Sigmoid colon (tissue), 7 donors: ENCODE measurements around the gene CHRNE. TPM values are rescaled to one million over a fixed set of nuclear protein-coding genes. Genes with fewer than 3 reads are reported as not detected.
"Not testable (repeated sequence)": the region's sequence is repeated elsewhere in the genome, so short reads cannot be mapped to it uniquely, and the experiment has no call there.

Experiments
- DNase-seq: peaks from one replicate; pipeline ENCODE4 v3.0.0-alpha.2; 2019
- H3K27ac ChIP-seq, 4 donors: fragments of 200-600 bp; sonication (generic); one replicate each; pipeline ENCODE4 v1.5.1; 2016 to 2019; ENCODE audit warnings: mild to moderate bottlenecking in 1 of 4
- H3K27me3 ChIP-seq, 3 donors: fragments of 200-600 bp; sonication (generic); one replicate each; pipeline ENCODE4 v1.5.1; 2019; ENCODE audit warnings: mild to moderate bottlenecking in 1 of 3
- H3K36me3 ChIP-seq, 4 donors: fragments of 200-600 bp; sonication (generic); one replicate each; pipeline ENCODE4 v1.5.1; 2016 to 2019
- H3K4me1 ChIP-seq, 4 donors: fragments of 200-600 bp; sonication (generic); one replicate each; pipeline ENCODE4 v1.5.1; 2017 to 2019
- H3K4me3 ChIP-seq, 4 donors: fragments of 200-600 bp; sonication (generic); one replicate each; pipeline ENCODE4 v1.5.1; 2017 to 2019; ENCODE audit warnings: mild to moderate bottlenecking in 2 of 4, moderate library complexity in 1 of 4
- H3K9me3 ChIP-seq, 4 donors: fragments of 200-600 bp in 3 of 4; sonication (generic) in 3 of 4; one replicate each; pipeline versions ENCODE4 v1.5.1 to v1.6.1; 2013 to 2019
- EP300 ChIP-seq, 4 donors: sonication (generic); formaldehyde crosslinking; IDR thresholded peaks; one replicate each; pipeline ENCODE4 v1.6.1; 2017; ENCODE audit warnings: antibody characterized with exemption in 4 of 4
- POLR2A ChIP-seq, 2 donors: fragments of 450-650 bp; IDR thresholded peaks; one replicate each; pipeline ENCODE4 v1.6.1; 2016; ENCODE audit warnings: antibody characterized with exemption in 2 of 2, mild to moderate bottlenecking in 2 of 2, moderate library complexity in 2 of 2
- POLR2AphosphoS5 ChIP-seq, 4 donors: sonication (generic); formaldehyde crosslinking; IDR thresholded peaks; one replicate each; pipeline ENCODE4 v1.6.1; 2017; ENCODE audit warnings: antibody characterized with exemption in 4 of 4
- WGBS, 2 donors: extraction: QIAGEN DNeasy Blood & Tissue Kit; methylation state at CpG; one replicate each; pipeline ENCODE4 v1.1.7; 2013; 5-methylcytosine and 5-hydroxymethylcytosine counted together
- intact Hi-C: fragments of 100-400 bp; cut with DNase I; formaldehyde crosslinking; loops from one replicate; pipeline ENCODE4 v1.15.1; 2023
- polyA plus RNA-seq, 3 donors: library from polyadenylated mRNA; stranded (reverse); fragments of 200-250 nt; gene quantifications; one replicate each; pipeline ENCODE4 v1.2.3, GENCODE V29; 2013
- total RNA-seq, 4 donors: library from RNA; depleted of rRNA; stranded (reverse); fragments of >200 nt; gene quantifications; one replicate each; pipeline ENCODE4 v1.1.0, GENCODE V29; 2016
- TF ChIP-seq, protein P1 (sequence below), 4 experiments: fragments of 450-650 bp in 3 of 4; fragments of 200-600 bp in 1 of 4; IDR thresholded peaks; one replicate each; pipeline ENCODE4 v1.5.1; 2016 to 2019; ENCODE audit warnings: antibody characterized with exemption in 4 of 4, mild to moderate bottlenecking in 3 of 4, moderate library complexity in 2 of 4
- donor health status: healthy with polysubstance abuse.
- donor health status: Bipolar disorder and iron deficiency.
- donor health status: healthy.

CHRNE gene
- total and polyA plus RNA-seq, 7 donors = 0.46 to 0.57 (median 0.54) TPM; not detected in 2

DNA sequence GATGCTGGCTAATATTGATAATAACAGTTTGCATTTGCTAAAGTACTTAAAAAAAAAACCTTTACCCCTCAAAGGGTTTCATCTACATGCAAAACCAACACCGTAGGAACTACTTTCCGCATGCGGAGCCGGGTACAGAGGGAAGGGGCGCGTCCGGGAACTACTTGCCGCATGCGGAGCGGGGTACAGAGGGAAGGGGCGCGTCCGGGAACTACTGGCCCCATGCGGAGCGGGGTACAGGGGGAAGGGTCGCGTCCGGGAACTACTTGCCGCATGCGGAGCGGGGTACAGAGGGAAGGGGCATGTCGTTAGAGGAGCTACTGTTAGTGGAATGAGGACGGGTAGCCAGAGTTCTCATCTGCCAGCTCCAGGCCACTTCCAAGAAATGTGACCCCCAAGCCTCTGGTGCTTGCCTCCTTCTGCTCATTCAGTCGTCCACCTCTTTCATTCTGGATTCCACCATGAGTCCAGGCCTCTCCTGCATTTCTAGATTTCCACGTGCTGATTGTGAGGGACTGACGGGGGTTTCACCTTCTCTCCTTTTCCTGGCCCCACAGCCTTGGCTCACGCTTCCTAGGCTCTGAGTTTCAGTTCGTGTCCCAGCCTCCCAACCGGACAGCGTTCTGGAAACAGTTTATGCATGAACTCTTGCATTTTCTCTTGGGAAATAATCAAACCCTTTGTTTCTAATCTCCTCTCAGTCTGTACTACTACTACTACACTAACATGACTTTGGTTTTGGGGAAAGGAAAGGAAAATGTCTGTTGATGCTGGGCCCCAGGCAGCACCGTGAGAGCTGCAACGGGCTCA is 42.9 kb downstream of the CHRNE start:
- peaks cover 0 to 21% (median 19%) of the 10 kb centered on the region in 4 donors for H3K4me1 ChIP-seq
- no peaks in the 10 kb centered on the region for H3K9me3 ChIP-seq
- no peaks in the 10 kb centered on the region for H3K27me3 ChIP-seq
- intact Hi-C loops = loop anchor here (2.0 kb wide), 1 partner anchor 25 kb away; no protein-coding TSS in a partner anchor
- peaks cover 0 to 7% (median 0%) of the 10 kb centered on the region in 4 donors for H3K36me3 ChIP-seq
- WGBS, 2 donors = 91 to 94% methylated on average over 32 of the region's 32 CpGs
- H3K27ac ChIP-seq = no peak overlapping the region
- no peak for DNase-seq
- no peak overlapping the region for H3K4me3 ChIP-seq
- no peak for TF ChIP-seq POLR2AphosphoS5 (IDR thresholded peaks at IDR 0.05)
- no peak for TF ChIP-seq POLR2A (IDR thresholded peaks at IDR 0.05)
- TF ChIP-seq EP300 (IDR thresholded peaks at IDR 0.05) = no peak
- TF ChIP-seq, protein P1, sequence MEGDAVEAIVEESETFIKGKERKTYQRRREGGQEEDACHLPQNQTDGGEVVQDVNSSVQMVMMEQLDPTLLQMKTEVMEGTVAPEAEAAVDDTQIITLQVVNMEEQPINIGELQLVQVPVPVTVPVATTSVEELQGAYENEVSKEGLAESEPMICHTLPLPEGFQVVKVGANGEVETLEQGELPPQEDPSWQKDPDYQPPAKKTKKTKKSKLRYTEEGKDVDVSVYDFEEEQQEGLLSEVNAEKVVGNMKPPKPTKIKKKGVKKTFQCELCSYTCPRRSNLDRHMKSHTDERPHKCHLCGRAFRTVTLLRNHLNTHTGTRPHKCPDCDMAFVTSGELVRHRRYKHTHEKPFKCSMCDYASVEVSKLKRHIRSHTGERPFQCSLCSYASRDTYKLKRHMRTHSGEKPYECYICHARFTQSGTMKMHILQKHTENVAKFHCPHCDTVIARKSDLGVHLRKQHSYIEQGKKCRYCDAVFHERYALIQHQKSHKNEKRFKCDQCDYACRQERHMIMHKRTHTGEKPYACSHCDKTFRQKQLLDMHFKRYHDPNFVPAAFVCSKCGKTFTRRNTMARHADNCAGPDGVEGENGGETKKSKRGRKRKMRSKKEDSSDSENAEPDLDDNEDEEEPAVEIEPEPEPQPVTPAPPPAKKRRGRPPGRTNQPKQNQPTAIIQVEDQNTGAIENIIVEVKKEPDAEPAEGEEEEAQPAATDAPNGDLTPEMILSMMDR (IDR thresholded peaks at IDR 0.05) = no peak

DNA sequence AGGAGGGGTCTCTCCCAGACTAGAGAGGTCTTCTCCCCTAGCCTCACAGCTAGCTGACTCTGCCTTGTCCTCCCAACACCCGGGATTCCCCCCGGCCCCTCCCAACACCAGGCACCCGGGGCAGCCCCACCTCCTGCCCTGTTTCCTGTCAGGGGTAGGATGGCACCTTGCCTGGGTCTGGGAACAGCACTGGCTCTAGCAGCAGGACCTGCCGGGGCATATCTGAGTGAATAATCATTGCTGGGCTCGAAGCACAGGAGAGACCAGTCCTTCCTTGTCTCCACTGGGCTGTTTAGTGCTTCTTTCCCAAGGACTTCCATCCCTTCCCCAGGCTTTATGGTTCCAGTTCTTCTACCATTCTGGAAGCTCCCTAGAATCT is 44.0 kb downstream of the CHRNE start:
- H3K36me3 ChIP-seq = peaks cover 0 to 7% (median 0%) of the 10 kb centered on the region in 4 donors
- H3K27me3 ChIP-seq = no peaks in the 10 kb centered on the region
- 12 to 42% methylated on average over 5 of the region's 5 CpGs for WGBS, 2 donors
- peaks cover 0 to 21% (median 19%) of the 10 kb centered on the region in 4 donors for H3K4me1 ChIP-seq
- H3K9me3 ChIP-seq = no peaks in the 10 kb centered on the region
- TF ChIP-seq, protein P1 (IDR thresholded peaks at IDR 0.05) = no peak
- no peak for TF ChIP-seq POLR2A (IDR thresholded peaks at IDR 0.05)
- peak in 1 of 4 donors; percentile 37 for TF ChIP-seq POLR2AphosphoS5 (IDR thresholded peaks at IDR 0.05)
- TF ChIP-seq EP300 (IDR thresholded peaks at IDR 0.05) = no peak
- DNase-seq = peak; percentile 81
- intact Hi-C loops = loop anchor here (2.0 kb wide), 1 partner anchor 24 kb away; no protein-coding TSS in a partner anchor
- no peak overlapping the region for H3K4me3 ChIP-seq
- H3K27ac ChIP-seq = peak overlapping the region; percentile 51 to 71 (median 58)

DNA sequence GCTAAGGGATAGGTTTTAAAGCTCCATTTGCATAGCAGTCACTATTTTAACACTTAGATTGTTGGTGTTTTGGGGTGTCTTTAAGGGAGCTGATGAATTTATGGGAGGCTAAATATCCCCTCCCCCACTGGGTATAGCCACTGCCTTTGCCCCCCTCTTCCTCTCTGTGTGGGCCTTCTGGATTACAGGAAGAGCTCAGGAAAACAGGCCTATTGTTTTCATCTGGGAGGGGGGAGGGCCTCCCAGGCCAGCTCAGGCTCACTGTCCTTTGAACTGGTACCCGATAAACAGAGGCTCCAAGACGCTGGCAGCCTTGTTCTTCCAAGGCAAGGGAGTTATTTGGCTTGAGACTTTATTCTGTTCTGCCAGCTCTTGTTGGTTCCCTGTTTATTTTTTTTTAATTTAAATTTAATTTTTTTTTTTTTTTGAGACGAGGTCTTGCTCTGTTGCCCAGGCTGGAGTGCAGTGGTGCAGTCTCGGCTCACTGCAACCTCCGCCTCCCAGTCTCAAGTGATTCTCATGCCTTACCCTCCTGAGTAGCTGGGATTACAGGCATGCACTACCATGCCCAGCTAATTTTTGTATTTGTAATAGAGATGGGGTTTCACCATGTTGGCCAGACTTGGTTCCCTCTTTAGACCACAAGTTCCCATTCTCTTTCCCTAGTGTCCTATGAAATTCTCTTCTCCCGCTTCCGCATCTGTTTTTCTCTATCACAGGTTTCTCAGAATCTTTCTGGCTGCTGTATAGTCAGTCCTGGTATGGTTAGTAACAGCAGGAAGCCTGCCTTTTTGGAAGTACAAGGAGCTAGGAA is 44.6 kb downstream of the CHRNE start:
- Histone ChIP-seq H3K27ac (peak overlapping the region; percentile 51 to 71 (median 58)), H3K4me1 (peaks cover 0 to 21% (median 19%) of the 10 kb centered on the region in 4 donors), H3K27me3 (no peaks in the 10 kb centered on the region), H3K9me3 (no peaks in the 10 kb centered on the region), H3K4me3 (no peak overlapping the region), H3K36me3 (peaks cover 0 to 7% (median 0%) of the 10 kb centered on the region in 4 donors)
- intact Hi-C loops = loop anchor here (2.0 kb wide), 1 partner anchor 23 kb away; no protein-coding TSS in a partner anchor
- WGBS, 2 donors = 58 to 73% methylated on average over 7 of the region's 7 CpGs
- DNase-seq = no peak
- TF ChIP-seq POLR2AphosphoS5 (IDR thresholded peaks at IDR 0.05) (no peak), EP300 (IDR thresholded peaks at IDR 0.05) (no peak), POLR2A (IDR thresholded peaks at IDR 0.05) (no peak)
- TF ChIP-seq, protein P1 (IDR thresholded peaks at IDR 0.05) = no peak

DNA sequence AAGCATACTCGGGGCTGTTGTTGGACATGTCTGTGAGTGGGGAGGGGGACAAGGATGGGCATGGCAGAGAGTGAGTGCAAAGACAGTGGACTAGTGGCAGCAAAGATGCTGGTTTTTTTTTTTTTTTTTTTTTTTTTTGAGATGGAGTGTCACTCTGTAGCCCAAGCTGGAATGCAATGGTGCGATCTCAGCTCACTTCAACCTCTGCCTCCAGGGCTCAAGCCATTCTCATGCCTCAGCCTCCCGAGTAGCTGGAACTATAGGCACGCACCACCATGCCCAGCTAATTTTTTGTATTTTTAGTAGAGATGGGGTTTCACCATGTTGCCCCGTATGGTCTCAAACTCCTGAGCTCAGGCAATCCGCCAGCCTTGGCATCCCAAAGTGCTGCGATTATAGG is 45.6 kb downstream of the CHRNE start:
- H3K36me3 ChIP-seq, H3K27me3 ChIP-seq, H3K9me3 ChIP-seq, DNase-seq, intact Hi-C loops, H3K4me3 ChIP-seq: not testable (repeated sequence)
- peaks cover 0 to 22% (median 21%) of the 10 kb centered on the region in 4 donors for H3K4me1 ChIP-seq
- H3K27ac ChIP-seq = peak overlapping the region in 3 of 4 donors; percentile 40 to 71 (median 57)
- 90 to 94% methylated on average over 7 of the region's 7 CpGs for WGBS, 2 donors

DNA sequence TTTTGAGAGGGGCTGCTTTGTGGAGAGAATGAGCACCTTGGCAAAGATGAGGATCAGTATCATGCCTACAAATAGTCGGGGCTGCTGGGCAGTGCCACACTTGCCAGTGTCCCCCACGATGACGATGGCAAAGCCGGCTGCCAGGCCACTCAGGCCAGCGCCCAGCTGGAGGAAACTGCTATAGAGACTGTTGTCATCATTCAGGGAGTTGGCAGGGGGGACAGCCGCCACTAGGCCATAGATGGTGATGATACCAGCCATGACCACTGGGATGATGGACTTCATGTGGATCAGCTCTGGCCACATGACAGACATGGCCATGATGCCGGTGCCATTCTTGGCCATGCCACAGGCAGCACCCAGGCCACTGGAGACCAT is 46.0 kb downstream of the CHRNE start:
- TF ChIP-seq EP300 (IDR thresholded peaks at IDR 0.05) = no peak
- TF ChIP-seq POLR2A (IDR thresholded peaks at IDR 0.05) = no peak
- TF ChIP-seq POLR2AphosphoS5 (IDR thresholded peaks at IDR 0.05) = no peak
- TF ChIP-seq, protein P1 (IDR thresholded peaks at IDR 0.05) = no peak
- peaks cover 0 to 26% (median 25%) of the 10 kb centered on the region in 4 donors for H3K4me1 ChIP-seq
- H3K27ac ChIP-seq = no peak overlapping the region

More for the DNA sequence above, 46.0 kb downstream of the CHRNE start:
- H3K9me3 ChIP-seq = no peaks in the 10 kb centered on the region
- peaks cover 0 to 7% (median 0%) of the 10 kb centered on the region in 4 donors for H3K36me3 ChIP-seq
- intact Hi-C loops = no loop called here
- DNase-seq = no peak
- WGBS, 2 donors = 94 to 95% methylated on average over 7 of the region's 7 CpGs
- H3K4me3 ChIP-seq = no peak overlapping the region
- H3K27me3 ChIP-seq = no peaks in the 10 kb centered on the region
